Erythroblast (primary cell): ENCODE measurements around the gene ALKBH7.

Experiments used
- GATA1 ChIP-seq: IDR thresholded peaks from 2 replicates; pipeline ENCODE4 v1.6.1; 2011; ENCODE audit warnings: low read depth, mild to moderate bottlenecking, control low read depth, low read length, moderate library complexity
- POLR2A ChIP-seq: IDR thresholded peaks from 2 replicates; pipeline ENCODE4 v1.6.1; 2011; ENCODE audit warnings: mild to moderate bottlenecking, low read length

GRCh38 chr19:6359568-6360341 lies 12.8 kb upstream of the ALKBH7 start:
- TF ChIP-seq POLR2A, result no peak
- TF ChIP-seq GATA1, result no peak
